ENCODE results near the gene GJC2. TPM values are rescaled to one million over a fixed set of nuclear protein-coding genes. Genes with fewer than 3 reads are reported as not detected.

Gene GJC2
- total RNA-seq, 4 donors from 2014 or later, result 1.9 to 5.5 (median 2.9) TPM

GRCh38 chr1:228154021-228154669 lies 4.4 kb downstream of the GJC2 start:
- ATAC-seq (ENCODE audit: low FRiP score), result no peak
- TF ChIP-seq, protein P1, sequence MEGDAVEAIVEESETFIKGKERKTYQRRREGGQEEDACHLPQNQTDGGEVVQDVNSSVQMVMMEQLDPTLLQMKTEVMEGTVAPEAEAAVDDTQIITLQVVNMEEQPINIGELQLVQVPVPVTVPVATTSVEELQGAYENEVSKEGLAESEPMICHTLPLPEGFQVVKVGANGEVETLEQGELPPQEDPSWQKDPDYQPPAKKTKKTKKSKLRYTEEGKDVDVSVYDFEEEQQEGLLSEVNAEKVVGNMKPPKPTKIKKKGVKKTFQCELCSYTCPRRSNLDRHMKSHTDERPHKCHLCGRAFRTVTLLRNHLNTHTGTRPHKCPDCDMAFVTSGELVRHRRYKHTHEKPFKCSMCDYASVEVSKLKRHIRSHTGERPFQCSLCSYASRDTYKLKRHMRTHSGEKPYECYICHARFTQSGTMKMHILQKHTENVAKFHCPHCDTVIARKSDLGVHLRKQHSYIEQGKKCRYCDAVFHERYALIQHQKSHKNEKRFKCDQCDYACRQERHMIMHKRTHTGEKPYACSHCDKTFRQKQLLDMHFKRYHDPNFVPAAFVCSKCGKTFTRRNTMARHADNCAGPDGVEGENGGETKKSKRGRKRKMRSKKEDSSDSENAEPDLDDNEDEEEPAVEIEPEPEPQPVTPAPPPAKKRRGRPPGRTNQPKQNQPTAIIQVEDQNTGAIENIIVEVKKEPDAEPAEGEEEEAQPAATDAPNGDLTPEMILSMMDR (IDR thresholded peaks at IDR 0.05), result no peak
- no peak for DNase-seq (ENCODE audit: low spot score)

DNA sequence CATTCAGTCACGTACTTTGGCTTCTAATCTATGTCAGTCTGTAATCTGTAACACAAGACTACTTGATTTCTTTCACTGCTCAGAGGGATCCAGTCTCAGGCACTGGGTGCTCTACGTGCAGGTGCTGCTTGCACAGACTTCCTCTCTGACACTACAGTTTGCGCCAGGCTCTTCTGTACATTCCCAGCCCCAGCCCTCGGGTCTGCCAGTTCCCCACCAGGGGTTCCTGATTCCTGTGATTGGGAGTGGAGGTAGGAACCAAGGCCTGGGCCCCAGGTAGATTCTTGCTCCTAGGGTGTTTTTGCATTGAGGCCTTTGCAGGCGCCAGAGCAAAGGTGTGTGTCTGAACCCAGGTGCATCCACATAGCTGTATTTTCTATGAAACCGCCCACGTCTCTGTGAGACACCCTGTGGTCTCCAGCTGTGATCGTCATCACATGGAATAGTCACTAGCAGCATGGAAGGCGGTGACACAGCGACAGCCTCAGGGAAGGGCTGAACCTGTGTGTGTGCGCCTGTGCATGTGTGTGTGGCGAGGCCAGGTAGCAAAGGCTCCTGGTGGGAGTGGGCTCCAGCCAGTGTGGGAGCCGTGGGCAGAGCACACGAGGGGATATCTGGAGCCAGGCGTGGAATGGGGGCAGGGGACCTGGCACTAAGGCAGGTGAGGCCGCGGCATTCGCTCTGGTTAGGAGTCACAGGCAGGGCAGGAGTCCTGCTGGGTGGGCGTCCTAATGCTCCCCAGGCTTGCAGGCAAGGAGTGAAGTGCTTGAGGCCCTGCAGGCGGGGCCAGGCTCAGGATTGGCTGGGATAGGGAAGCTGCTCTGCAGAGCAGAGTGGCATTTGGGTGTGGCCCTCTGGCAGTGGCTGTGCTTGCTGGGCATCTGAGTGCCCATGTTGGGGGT lies 5.2 kb downstream of the GJC2 start:
- TF ChIP-seq, protein P1 (IDR thresholded peaks at IDR 0.05), result no peak
- ATAC-seq (ENCODE audit: low FRiP score), result no peak
- no peak for DNase-seq (ENCODE audit: low spot score)

DNA sequence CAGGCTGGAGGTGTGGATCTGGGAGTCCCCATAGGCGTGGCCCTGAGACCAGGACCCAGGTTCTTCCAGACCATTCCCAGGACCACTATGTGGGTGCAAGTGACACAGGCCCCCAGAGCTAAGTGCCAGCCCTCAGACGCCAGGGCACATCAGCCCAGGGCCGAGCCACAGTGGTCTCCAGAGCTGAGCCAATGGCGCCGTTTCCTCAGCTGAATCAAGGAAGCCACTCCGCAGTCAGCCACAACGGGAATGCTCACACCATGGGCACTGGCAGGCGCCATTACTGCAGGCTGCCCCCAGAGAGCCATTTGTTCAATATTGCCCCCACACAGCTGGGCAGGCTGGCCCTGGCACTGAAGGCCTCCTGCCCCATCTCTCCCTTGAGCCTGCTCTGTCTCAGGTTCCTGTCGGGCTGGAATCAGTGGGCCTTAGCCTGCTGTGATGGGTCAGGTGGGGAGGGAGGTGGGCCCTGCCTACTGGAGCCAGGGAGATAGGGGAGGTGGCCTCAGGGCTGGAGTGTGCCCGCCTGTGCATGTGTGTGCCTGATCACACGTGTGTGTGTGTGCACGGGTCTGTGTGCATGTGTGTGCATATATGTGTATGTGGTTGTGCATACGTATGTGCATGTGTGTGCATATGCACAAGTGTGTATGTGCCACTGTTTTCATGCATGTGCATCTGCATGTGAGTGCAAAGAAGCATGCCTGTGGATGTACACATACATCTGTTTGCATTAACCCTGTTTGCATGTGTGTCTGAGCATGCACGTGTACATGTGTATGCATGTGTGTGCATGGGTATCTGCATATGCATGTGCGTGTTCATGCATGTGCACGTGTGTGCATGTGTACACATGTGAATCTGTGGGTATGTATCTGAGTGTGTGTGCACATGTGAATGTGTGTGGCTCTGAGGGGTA lies 6.1 kb downstream of the GJC2 start:
- TF ChIP-seq, protein P1 (IDR thresholded peaks at IDR 0.05), result no peak
- ATAC-seq (ENCODE audit: low FRiP score) (no peak), DNase-seq (ENCODE audit: low spot score) (no peak)

- DNase-seq (ENCODE audit: low spot score), result no peak
- TF ChIP-seq, protein P1 (IDR thresholded peaks at IDR 0.05), result no peak
- ATAC-seq (ENCODE audit: low FRiP score), result no peak
These were observed 6.8 kb downstream of the GJC2 start for GRCh38 chr1:228156515-228156881.

DNA sequence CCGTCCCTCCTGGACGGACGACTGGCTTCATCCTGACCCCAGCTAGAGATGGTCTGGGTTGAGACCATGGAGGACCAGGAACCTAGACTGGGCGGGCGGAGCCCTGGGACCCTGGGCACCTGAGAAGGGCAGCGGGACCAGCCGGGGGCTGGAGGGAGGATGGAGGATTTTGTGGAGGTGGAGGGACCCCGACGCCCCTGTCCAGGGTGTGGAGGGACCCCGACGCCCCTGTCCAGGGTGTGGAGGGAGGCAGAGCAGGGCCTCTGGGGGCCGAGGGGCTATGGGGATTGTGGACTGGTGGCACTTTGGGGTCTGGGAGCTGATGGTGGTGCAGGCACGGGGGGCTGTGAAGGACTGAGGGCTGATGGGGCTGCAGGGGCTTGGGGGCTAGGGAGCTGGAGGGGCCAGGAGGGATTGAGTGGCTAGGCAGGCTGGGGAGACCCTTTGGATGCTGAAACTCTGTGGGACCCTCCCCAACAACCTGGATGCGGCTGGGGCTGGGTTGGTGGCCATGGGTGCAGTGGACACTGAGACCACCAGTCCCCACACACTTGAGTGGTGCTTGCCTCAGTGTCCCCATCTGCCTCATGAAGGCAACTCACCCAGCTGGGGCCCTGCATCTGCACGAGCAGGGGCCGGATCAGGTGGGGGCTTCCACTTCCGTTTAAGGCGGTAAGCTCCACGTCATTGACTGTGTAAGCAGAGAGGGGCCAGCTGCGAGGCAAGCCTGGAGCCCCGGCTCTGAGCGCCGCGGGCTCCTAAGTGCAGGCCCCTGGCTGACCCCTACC lies 7.4 kb downstream of the GJC2 start:
- ATAC-seq (ENCODE audit: low FRiP score), result no peak
- no peak for DNase-seq (ENCODE audit: low spot score)
- TF ChIP-seq, protein P1 (IDR thresholded peaks at IDR 0.05), result no peak

GRCh38 chr1:228157729-228158126 lies 8.0 kb downstream of the GJC2 start:
- TF ChIP-seq, protein P1 (IDR thresholded peaks at IDR 0.05), result no peak
- ATAC-seq (ENCODE audit: low FRiP score) (no peak), DNase-seq (ENCODE audit: low spot score) (no peak)

Data from omental fat pad (tissue), 4 donors.